ENCODE results near the gene MACF1.

DNA sequence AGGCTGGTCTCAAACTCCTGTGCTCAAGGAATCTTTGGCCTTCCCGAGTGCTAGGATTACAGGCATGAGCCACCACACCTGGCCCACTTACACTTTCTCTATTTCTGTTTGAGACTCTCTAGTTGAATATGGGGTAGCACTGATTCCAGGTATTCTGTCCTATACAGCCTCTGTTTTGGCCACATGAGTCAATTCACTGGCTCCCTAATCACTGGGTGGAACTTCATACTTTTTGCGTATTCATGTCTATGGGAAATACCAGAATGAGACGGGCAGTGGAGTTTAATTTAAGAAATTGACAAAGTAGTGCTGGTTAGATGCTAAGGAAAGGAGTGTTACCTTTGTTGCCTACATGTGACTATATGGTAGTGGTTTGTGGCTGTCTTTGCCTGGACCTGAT lies 35.5 kb downstream of the MACF1 start:
- TF ChIP-seq POLR2A (IDR thresholded peaks at IDR 0.05) = no peak
- TF ChIP-seq CTCF (IDR thresholded peaks at IDR 0.05) = no peak
- no peak for TF ChIP-seq POLR2AphosphoS5 (IDR thresholded peaks at IDR 0.05)

Data from breast epithelium (tissue), 3 donors.